Activated CD8-positive, alpha-beta memory T cell treated with anti-CD3 and anti-CD28 coated beads for 1 hour (primary cell): ENCODE measurements around the gene CPT2.

Source experiments
- DNase-seq, 2 donors: peaks; one replicate each; pipeline ENCODE4 v3.0.0-alpha.2; 2020; ENCODE audit warnings: low read depth in 1 of 2; ENCODE audit errors: extremely low read depth in 1 of 2

CPT2 gene

DNA sequence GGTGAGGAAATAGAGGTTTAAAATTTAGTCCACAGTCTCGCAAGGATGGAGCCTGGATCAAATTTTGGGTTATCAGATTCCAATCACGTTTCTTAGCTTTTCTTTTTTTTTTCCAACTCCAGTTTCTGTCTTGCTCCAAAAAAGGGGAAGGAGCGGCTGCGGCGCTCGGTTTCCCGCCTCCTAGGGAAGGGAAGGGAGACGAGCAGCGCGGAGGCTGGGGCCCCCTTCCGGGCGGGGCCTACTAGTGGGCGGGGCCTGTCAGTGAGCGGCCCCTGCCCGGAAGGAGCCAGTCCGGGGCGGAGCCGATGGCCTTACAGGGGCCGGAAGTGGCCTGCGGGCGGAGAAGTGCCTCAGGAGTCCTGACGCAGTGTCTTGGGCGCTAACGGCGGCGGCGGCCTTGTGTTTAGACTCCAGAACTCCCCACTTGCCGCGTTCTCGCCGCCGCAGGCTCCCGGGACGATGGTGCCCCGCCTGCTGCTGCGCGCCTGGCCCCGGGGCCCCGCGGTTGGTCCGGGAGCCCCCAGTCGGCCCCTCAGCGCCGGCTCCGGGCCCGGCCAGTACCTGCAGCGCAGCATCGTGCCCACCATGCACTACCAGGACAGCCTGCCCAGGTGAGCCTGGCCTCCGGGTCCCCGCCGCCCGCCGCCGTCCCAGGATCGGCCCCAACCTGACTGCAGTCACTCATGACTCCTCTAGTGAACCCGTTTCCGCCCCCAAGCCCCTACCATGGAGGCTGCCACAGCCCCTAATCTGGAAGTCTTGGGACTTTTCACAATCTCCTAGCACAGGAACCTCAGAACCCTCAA is at the start of gene CPT2:
Gene CPT2, plus strand, starts transcription at position 340 of the 806 bp plus-strand sequence. Its CDS starts 120 bp downstream, at position 460.
- DNase-seq, result peak; percentile 77 to 86

DNA sequence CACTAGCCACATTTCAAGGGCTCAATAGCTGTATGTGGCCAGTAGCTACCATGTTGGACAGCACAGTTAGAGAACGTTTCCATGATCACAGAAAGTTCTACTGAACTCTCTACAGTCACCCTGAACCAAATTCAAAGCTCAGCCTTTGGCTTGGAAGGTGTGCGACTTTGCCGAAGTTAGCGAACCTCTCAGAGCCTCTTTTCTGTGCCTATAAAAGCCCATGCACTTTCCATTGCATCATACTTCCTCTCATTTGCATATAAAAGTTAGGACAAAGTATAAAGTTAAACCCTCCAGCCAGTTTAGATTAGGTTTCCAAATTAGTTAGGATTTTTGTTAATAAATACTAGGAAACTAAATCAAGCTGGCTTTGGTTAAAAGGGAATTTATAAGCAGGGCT is 49.5 kb upstream of the CPT2 start:
- DNase-seq, result no peak

DNA sequence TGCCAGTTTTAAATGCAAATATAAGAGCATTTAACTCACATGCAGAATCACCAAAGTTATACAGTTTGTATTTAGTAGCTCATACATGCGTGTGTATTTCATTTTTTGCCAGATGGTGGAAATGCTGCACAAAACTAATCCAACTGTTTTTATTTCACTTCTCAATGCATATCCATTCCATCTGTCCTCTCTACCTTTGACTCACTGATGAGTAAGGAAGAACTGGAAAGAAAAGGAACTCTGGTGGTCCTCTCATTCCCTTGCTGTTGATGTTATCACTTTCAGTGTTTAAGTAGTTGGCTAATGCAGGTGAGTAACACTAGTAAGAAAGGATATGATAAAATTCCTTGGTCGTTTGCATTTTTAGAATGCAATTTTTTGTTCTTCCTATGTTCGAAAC is 48.5 kb upstream of the CPT2 start:
- DNase-seq, result no peak

DNA sequence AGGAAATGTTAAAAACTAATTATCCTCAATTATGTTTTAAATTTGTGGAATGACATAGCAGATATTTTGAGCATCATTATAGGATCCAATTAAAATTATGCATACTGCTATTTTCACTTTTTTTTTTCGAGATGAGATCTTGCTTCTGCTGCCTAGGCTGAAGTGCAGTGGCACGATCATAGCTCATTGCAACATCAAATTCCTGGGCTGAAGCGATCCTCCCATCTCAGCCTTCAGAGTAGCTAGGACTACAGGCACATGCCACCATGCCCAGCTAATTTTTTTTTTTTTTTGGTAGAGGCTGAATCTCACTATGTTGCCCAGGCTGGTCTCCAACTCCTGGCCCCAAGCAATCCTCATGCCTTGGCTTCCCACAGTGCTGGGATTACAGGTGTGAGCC is 42.9 kb upstream of the CPT2 start:
- DNase-seq, result no peak

DNA sequence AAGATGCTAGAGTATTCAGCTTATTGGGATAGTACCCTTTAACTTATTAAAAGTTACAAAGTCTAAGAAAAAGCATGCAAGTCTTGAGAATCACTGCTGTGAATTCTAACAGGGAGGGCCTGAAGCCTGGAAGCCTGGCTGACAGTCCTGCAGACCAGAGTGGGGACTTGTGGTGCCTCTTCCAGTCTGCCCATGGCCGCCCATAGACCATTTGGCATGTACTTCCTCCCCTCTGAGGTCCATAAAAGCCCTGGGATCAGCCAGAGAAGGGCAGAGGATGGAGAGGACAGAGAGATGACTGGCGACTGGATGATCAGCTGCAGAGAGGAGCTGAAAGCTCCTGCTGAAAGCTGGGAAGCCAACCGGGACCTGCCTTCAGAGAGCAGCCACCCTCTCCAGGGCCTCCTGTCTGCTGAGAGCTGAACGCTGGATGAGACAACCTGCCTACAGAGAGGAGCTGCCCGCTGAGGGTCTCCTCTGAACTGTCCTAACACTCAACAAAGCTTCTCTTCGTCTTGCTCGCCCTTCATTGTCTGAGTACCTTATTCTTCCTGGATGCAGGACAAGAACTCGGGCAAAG is 41.7 kb upstream of the CPT2 start:
- DNase-seq, result no peak

DNA sequence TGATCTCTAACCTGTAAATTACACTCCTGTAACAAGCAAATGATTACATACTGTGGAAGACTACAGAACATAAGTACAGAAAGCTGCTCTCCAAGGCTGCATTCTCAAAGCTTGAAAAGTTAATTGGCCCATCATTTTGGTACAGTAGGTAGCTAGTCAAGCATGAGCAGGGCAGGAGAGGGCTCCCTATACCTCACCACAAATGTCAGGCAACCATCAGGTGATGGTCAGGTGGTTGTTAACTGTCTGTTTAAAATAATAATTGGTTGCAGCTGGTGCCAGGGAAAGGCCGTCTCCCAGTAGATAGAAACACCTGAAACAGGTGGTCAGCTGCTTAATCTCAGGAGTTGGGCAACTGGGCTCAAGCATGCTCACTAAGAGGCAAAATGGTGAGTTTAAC is 41.1 kb upstream of the CPT2 start:
- DNase-seq, result no peak

DNA sequence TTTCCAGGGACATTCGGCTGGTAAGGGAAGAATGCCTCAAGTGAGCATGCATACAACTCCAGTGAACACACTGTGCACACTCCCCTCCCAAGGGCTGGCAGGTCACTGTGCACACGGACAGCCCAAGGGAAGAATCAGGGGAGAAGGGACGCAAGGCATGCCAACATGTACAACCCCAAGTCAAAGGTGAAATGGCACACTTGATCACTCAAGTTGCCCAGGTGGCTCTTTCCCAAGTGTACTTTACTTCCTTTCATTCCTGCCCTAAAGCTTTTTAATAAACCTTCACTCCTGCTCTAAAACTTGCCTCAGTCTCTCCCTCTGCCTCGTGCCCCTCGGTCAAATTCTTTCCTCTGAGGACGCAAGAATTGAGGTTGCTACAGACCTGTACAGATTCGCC is 40.7 kb upstream of the CPT2 start:
- no peak for DNase-seq

DNA sequence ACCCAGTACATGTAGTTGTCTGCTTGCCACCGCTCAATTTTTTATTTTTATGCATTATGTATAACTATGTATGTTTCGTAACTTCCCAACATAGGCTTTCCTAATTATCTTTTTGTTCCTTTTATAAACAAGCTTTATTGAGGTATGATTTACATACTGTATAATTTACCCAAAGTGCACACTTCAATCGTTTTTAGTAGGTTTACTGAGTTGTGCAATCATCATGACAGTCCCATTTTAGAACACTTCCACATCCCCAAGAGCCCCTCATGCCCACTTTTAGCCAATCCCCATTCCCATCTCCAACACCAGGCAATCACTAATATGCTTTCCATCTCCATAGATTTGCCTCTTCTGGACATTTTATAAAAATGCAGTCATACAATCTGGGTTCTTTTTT is 39.8 kb upstream of the CPT2 start:
- DNase-seq, result no peak

DNA sequence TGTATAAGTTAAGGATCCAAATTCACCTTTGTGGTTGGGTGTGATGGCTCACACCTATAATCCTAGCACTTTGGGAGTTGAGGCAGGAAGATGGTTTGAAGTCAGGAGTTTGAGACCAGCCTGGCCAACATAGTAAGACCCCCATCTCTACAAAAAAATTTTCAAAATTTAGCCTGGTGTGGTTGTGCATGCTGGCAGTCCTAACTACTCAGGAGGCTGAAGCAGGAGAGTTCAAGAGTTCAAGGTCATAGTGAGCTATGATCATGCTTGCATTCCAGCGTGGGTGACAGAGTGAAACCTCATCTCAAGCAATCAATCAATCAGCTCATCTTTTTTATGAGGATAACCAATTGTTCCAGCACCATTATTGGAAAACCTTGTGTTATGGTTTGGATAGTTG is 37.7 kb upstream of the CPT2 start:
- no peak for DNase-seq

DNA sequence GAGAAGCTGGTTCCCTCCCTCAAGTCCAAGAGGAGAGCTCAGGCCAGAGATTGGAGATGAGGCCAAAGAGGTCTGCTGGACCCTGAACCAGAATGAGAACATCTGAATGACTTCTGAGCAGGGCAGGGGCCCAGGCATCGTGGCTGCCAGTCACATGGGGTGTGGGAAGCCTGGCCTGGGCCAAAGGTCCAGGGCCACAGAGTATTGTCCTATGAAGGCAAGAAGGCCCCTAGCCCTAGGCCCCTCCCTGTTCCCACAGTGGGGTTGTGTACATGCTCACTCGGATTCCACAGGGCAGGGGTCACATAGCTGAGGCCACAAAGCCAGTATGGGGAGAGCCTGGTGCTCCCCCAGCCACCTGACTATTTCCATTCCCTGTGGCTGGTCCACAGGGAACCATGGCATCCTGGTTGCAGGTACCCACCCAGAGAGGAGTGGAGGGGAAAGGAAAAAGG is 35.7 kb upstream of the CPT2 start:
- DNase-seq, result no peak

DNA sequence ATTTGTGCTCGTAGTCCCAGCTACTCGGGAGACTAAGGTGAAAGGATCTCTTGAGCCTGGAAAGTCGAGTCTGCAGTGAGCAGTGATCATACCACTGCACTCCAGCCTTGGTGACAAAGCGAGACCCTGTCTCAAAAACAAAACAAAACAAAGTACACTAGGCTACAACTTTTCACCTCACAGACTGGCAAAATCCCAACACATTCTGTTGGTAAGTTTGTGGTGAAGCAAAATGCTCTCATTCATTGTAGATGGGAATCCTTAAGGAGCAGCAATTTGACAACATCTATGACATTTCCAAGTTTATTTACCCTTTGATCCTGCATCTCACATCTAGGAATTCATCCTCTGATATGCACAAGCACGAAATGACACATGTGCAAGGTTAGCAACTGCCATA is 34.0 kb upstream of the CPT2 start:
- DNase-seq, result no peak

DNA sequence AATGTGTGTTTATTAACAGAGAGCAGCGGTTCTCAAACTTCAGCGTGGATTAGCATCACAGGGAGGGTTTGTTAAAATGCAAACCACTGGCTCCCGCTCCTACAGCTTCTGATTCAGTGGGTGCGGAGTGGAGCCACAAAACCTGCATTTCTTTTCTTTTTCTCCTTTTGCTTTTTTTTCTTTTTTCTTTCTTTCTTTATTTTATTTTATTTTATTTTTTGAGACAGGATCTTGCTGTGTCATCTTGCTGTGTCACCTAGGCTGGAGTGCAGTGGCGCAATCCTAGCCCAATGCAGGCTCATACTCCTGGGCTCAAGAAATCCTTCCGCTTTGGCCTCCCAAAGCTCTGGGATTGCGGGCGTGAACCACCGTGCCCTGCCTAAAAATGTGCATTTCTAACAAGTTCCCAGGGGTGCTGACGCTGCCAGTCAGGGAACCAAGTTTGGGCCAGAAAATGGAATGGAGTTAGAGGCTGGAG is 33.3 kb upstream of the CPT2 start:
- DNase-seq, result no peak

DNA sequence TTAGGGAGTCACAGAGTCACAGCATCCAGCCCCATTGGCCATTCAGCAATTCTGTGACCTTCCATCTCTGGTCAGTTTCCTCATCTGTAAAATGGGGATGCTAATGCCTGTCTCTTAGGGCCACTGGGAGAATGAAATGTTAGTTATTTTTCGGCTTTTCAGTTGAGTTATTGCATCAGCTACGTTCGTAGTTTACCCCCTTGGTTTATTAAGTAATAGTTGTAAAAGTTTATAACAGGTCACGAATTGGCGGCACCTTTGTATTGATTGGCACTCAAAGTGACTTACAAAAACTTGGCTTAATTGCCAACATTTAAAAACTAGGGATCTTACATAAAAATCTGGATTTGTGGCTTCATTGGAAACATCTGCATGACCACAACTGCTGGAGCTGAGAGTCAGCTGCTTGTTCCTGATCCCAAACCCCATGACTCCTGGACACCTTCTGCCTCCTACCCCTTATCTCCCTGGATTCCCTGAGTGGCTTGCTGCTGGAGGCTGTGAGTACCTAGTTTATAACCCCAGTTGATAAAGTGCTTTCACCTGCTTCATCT is 31.1 kb upstream of the CPT2 start:
- no peak for DNase-seq

DNA sequence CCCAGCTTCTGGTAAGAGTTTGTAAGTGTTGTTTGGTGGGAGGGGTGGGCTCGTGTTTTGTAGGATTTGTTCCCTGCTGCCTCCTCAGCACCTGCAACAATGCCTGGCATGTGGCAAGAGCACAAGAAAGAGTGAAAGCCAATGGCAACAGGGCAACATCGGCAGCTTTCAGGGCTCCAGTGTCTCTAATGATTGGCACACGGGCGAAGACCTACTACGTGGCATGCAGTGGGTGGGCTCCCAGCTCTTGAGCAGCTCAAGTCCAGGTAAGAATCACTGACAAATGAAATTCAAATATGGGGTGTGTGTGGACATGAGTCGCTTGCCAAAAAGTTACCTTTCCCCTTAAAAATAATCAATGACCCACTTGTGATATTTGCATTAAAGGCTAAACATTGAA is 30.3 kb upstream of the CPT2 start:
- no peak for DNase-seq

DNA sequence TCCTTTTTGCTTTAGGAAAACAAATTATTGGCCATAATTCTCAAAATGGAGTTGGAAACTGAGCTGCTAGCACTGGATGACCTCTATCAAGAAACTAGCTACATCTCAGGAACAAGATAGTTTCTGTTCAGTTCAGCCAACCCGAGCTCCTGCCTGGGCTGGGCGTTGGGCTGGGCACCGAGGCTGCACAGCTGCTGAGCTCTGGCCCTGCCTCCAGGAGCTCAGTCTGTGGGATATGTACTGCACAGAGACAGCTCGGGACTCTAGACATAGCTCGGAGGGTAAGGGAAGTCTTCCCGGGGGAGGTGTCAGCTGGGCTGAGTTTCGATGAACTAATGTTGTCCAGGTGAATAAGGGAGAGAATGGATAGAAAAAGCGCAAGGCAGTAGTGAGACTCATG is 29.7 kb upstream of the CPT2 start:
- DNase-seq, result no peak

DNA sequence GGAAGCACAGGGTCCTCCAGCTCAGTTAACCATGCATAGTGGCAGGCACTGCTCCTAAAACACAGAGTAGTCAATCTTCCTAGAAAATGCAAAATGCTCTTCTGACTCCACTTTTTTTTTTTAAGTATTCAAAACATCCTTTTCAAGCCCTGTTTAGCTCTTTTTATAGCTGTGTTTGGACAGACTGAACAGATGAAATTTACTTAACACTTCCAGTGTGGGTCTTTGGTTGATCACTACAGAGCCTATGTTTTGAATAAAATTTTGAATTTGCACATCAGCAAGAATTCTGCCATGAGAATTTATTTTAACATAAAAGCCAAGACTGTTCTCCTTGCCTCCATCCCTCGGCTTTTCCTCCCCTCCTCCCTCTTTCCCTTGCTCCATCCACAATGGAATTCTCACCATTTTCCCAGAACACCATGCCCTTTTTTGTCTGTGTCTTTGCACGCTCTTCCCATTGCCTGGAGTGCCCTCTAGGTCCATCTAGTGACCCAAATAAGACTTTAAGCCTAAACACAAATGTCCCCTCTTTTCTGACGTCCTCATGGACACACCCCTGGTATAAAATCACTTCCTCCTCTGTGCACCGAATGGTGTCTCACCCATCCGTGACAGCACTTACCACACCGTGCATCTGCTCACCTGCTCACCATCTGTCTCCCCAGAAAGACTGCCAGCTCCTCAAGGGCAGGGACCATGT is 24.0 kb upstream of the CPT2 start:
- no peak for DNase-seq

DNA sequence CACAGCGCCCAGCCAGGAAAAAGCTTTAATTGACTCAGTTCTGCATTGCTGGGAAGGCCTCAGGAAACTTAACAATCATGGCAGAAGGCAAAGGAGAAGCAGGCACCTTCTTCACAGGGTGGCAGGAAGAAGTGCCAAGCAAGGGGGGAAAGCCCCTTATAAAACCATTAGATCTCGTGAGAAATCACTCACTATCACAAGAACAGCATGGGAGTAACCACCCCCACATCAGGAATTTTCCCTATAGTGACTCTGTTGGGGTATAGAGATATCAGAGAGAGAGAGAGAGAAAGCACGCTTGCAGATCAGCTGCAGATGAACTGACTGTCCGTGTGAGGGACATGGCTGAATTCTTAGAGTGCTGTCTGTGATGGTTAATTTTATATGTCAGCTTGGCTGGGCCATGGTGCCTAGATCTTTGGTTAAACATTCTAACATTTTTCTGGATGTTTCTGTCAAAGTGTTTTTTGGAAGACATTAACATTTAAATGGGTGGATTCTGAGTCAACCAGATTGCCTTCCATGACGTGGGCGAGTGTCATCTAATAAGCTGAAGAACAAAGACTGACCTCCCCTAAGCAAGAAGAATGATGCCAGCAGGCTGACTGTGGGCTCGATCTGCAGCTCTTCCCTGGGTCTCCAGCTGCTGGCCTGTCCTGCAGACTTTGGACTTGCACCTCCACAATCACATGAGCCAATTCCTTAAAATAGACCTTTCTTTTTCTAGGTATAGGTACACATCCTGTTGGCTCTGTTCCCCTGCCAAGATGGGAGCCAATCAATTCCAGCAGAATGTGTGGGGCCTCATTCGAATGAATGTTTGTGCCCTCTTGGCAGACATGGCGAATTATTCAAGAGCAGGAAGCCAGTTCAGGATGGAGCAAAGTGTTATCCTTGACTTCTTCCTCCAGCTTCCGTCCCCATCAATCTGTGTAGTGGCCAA is 21.4 kb upstream of the CPT2 start:
- no peak for DNase-seq

DNA sequence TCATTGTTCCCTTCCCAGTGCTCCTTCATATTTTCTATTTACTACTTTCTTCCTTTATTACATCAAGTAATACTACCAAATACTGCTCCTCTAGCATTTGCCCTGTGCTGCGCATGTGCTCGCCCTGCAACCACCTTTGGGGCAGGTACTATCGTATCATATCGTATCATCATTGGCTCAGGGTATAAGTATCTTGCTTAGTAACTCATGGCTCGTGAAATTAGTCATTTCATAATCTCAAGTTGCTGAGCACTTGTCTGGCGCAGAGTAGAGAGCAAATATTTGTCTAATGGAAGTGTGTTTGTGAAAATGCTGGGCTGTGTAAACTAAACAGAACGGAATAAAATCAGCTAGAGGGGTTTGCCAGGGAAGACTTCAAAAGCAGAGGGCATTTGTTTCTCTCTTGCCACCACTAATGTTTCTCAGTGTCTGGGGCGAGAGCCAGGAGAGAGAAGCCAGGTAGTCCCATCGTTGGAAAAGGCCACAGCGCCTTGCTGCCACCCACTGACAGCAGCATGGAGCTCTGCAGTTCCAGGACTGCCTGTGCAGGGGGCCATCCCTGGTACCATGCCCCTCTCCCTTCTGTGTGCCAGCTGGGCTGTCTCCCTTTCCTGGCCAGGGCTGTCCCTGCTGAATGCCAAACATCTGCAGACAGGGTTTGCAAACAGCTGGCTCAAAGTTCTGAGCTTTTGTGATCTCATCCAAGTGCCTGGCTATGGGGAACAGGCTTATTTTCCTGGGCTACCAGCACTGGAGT is 20.0 kb upstream of the CPT2 start:
- no peak for DNase-seq

DNA sequence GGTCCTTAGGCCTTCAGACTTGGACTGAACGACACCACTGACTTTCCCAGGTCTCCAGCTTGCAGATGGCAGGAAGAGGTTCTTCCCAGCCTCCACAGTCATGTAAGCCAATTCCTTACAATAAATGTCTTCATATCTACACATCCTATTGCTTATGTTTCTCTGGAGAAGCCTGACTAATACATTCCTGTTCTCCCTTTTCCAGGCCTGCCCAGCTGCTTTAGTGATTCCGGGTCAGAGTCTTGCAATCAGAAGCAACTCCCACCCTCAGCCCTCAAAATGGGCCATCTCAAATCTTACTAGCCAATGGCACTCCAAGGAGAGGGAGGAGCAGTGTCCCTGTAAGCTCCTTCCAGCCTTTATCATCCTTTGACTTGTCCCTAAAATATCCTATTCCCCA is 16.4 kb upstream of the CPT2 start:
- no peak for DNase-seq

DNA sequence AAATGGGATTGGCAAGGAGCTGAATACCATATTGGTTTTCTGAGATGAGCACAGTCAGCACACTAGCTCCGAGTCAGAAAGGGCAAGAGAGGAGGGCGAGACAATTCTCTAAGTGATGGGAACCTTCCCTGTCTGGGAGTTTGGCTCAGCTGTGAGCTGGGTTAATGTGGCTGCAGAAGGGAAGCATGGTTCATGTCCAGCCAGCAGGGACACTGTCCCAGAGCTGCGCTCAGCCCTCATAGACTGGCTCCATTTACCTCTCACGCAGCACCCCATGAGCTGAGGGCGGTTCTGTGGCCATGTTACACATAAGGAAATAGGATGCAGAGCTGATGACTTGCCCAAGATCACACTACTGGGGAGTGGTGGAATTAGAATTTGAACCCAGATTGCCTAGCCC is 15.7 kb upstream of the CPT2 start:
- no peak for DNase-seq
